OCI-LY1 (cell line): Measurements from ENCODE around the gene GAL3ST1.

ENCODE experiments used
- CTCF ChIP-seq: fragments of 200-600 bp; sonication (generic), shearing (Covaris generic); IDR thresholded peaks from 2 replicates; pipeline ENCODE4 v1.5.1; 2017; ENCODE audit warnings: mild to moderate bottlenecking, antibody characterized with exemption, low read length, moderate library complexity, mixed read lengths
- EZH2 ChIP-seq: fragments of 200-600 bp; sonication (generic), shearing (Covaris generic); IDR thresholded peaks from 2 replicates; pipeline ENCODE4 v1.8.0; 2017; ENCODE audit warnings: borderline replicate concordance, mixed run types, mild to moderate bottlenecking, antibody characterized with exemption, low read length, moderate library complexity, mixed read lengths

- TF ChIP-seq CTCF (no peak), EZH2 (no peak)
These were observed 40.4 kb upstream of the GAL3ST1 start for GRCh38 chr22:30614879-30615278.
